LNCAP (cell line): ENCODE measurements around the gene PMIS2.

ENCODE experiments used
- TF ChIP-seq, protein P1 (sequence below): fragments of 450-650 bp; IDR thresholded peaks from 2 replicates; pipeline ENCODE4 v1.5.1; 2017; ENCODE audit warnings: mild to moderate bottlenecking

PMIS2 gene

DNA sequence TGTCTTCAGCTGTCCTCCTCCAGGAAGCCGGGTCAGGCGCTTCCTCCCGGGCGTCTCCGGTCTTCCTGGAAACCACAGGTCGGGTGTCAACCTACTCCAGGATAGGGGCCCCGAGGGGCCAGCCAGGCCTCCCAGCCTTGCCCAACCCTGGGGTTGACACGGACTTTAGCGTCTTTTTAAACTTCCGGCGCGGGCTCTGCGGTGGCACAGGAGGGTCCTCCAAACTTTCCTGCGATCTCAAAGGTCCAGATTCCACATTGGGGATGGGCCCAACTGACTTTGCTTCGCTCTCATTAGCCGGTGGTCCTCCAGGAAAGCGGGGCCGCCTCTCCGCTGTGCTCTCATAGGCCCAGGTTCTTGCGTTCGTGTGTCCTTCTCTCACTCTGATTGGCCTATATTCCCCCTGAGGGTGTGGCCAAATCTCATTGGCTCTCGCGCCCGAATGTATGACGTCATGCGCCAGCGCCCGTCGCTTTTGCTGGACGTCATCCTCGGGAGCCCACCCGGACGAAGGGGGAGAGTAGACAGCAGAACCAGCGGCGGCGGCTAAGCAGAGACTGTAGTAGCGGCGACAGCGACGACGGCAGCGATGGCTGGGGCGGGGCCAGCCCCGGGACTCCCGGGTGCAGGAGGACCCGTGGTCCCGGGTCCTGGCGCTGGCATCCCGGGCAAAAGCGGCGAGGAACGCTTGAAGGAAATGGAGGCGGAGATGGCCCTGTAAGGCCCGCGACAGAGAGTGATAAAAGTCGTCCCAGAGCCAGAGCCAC lies 42.8 kb downstream of the PMIS2 start, which contains the start of gene RBM42:
TSS of gene RBM42 (plus strand) at position 472 of the 767 bp plus-strand sequence. CDS start at position 590, 118 bp downstream.
- TF ChIP-seq, protein P1, sequence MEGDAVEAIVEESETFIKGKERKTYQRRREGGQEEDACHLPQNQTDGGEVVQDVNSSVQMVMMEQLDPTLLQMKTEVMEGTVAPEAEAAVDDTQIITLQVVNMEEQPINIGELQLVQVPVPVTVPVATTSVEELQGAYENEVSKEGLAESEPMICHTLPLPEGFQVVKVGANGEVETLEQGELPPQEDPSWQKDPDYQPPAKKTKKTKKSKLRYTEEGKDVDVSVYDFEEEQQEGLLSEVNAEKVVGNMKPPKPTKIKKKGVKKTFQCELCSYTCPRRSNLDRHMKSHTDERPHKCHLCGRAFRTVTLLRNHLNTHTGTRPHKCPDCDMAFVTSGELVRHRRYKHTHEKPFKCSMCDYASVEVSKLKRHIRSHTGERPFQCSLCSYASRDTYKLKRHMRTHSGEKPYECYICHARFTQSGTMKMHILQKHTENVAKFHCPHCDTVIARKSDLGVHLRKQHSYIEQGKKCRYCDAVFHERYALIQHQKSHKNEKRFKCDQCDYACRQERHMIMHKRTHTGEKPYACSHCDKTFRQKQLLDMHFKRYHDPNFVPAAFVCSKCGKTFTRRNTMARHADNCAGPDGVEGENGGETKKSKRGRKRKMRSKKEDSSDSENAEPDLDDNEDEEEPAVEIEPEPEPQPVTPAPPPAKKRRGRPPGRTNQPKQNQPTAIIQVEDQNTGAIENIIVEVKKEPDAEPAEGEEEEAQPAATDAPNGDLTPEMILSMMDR = no peak

- TF ChIP-seq, protein P1 = no peak
Measured at GRCh38 chr19:35629332-35629633, 43.3 kb downstream of the PMIS2 start.

- TF ChIP-seq, protein P1 = no peak
Measured at GRCh38 chr19:35633727-35634440, 47.9 kb downstream of the PMIS2 start.

DNA sequence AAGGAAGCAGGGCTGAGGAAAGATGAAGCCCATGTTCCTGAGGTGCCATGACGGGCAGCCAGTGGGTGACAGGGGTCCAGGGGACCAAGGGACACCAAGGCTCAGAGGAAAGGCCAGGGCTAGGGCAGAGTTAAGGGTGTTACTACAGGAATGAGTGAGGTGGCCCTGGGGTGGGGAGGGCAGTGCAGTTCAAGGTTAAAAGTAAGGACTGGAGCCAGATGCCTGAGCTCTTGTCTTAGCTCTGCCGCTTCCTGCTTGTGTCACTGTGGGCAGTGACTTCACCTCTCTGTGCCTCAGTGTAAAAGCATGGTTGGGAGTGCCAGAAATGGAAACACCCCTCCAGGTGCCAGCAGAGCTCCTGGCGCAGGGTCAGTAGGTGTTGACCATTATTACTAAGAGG lies 50.7 kb downstream of the PMIS2 start:
- TF ChIP-seq, protein P1 = no peak
